SU-DHL-6 (cell line): ENCODE measurements around the gene ARNT2.

Experiments used
- EZH2phosphoT487 ChIP-seq: fragments of 200-600 bp; sonication (generic), shearing (Covaris generic); conservative IDR thresholded peaks from 2 replicates; pipeline ENCODE4 v1.6.1; 2018; ENCODE audit warnings: mild to moderate bottlenecking, antibody characterized with exemption, low read length, moderate library complexity, mixed read lengths
- TF ChIP-seq, protein P1 (sequence below): fragments of 200-600 bp; sonication (generic); IDR thresholded peaks from one replicate; pipeline ENCODE4 v1.5.1; 2017; ENCODE audit warnings: antibody characterized with exemption, mild to moderate bottlenecking, low read length, moderate library complexity; ENCODE audit not compliant: insufficient read depth, poor library complexity, severe bottlenecking

DNA sequence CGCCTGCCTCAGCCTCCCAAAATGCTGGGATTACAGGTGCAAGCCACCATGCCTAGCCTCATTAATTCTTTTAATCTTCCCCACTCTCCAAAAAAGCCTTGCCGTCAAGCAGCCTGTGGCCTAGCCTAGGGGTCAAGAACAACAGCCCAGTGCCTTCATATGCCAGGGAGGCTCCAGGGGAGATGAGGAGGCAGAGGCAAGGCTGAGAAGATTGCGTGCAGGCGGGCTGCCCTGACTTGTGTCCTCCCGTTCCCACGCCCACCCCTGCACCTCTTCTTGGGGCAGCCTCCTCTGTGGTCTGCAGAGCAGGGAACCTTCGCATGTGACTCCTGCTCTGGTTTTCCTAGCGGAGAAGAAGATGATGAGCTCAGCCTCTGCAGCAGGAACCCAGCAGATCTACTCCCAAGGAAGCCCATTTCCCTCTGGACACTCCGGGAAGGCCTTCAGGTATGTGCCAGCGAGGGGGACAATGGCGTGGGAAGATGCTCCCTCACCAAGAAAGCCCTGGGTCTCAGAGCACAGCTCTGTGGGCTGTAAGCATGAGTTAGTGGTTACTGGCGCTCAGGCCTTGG, 172.4 kb downstream of the ARNT2 start:
- TF ChIP-seq, protein P1, sequence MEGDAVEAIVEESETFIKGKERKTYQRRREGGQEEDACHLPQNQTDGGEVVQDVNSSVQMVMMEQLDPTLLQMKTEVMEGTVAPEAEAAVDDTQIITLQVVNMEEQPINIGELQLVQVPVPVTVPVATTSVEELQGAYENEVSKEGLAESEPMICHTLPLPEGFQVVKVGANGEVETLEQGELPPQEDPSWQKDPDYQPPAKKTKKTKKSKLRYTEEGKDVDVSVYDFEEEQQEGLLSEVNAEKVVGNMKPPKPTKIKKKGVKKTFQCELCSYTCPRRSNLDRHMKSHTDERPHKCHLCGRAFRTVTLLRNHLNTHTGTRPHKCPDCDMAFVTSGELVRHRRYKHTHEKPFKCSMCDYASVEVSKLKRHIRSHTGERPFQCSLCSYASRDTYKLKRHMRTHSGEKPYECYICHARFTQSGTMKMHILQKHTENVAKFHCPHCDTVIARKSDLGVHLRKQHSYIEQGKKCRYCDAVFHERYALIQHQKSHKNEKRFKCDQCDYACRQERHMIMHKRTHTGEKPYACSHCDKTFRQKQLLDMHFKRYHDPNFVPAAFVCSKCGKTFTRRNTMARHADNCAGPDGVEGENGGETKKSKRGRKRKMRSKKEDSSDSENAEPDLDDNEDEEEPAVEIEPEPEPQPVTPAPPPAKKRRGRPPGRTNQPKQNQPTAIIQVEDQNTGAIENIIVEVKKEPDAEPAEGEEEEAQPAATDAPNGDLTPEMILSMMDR, result no peak
- TF ChIP-seq EZH2phosphoT487, result no peak
